Stimulated activated naive CD8-positive, alpha-beta T cell treated with anti-CD3 and anti-CD28 coated beads, Interleukin-15, Interleukin-2, amounts not matched to agents 100 U/mL and 50 U/mL, for 24 hours (primary cell): ENCODE results near the gene MPO.
A peak's percentile ranks its signal among the peaks of the same experiment; 100 is the strongest.

Experiments
- ATAC-seq: fragments of 150-1000 bp; cut with Tn5 transposase; one replicate; pipeline ENCODE4 v1.10.0; 2021
- DNase-seq: peaks from one replicate; pipeline ENCODE4 v3.0.0; 2021

The MPO gene

GRCh38 chr17:58265902-58266875, 14.5 kb downstream of the MPO start:
- ATAC-seq (no peak), DNase-seq (no peak)

- DNase-seq (no peak), ATAC-seq (no peak)
Observed at GRCh38 chr17:58265271-58265670, 15.5 kb downstream of the MPO start.

- no peak for DNase-seq
- no peak for ATAC-seq
Observed at GRCh38 chr17:58264407-58265103, 16.2 kb downstream of the MPO start.

- ATAC-seq (no peak), DNase-seq (no peak)
Observed at GRCh38 chr17:58263773-58264172, 17.0 kb downstream of the MPO start.

- ATAC-seq: no peak
- DNase-seq: no peak
Observed at GRCh38 chr17:58262149-58262548, 18.6 kb downstream of the MPO start.

- no peak for ATAC-seq
Observed at GRCh38 chr17:58254803-58255202, 25.9 kb downstream of the MPO start.

GRCh38 chr17:58253082-58253481, 27.7 kb downstream of the MPO start:
- DNase-seq (no peak), ATAC-seq (no peak)

More at GRCh38 chr17:58254803-58255202, 25.9 kb downstream of the MPO start:
- DNase-seq: no peak

- DNase-seq (no peak), ATAC-seq (no peak)
Observed at GRCh38 chr17:58252141-58252540, 28.6 kb downstream of the MPO start.

GRCh38 chr17:58250344-58251011, 30.3 kb downstream of the MPO start:
- DNase-seq (no peak), ATAC-seq (no peak)

GRCh38 chr17:58249270-58250133, 31.2 kb downstream of the MPO start:
- ATAC-seq (peak; percentile 84), DNase-seq (peak; percentile 85)

GRCh38 chr17:58248955-58249269, 31.8 kb downstream of the MPO start:
- DNase-seq (no peak), ATAC-seq (no peak)

- DNase-seq: no peak
Observed at GRCh38 chr17:58247511-58248363, 33.0 kb downstream of the MPO start.

GRCh38 chr17:58246781-58247180, 34.0 kb downstream of the MPO start:
- ATAC-seq (no peak), DNase-seq (no peak)

More at GRCh38 chr17:58247511-58248363, 33.0 kb downstream of the MPO start:
- ATAC-seq: no peak

- ATAC-seq (no peak), DNase-seq (no peak)
Observed at GRCh38 chr17:58246104-58246740, 34.5 kb downstream of the MPO start.

- DNase-seq: no peak
- ATAC-seq: no peak
Observed at GRCh38 chr17:58245428-58246103, 35.2 kb downstream of the MPO start.

GRCh38 chr17:58244963-58245362, 35.8 kb downstream of the MPO start:
- ATAC-seq: no peak
- no peak for DNase-seq

- ATAC-seq: peak; percentile 75
- peak; percentile 45 for DNase-seq
Observed at GRCh38 chr17:58242171-58242784, 38.5 kb downstream of the MPO start.

- no peak for ATAC-seq
Observed at GRCh38 chr17:58239987-58240386, 40.7 kb downstream of the MPO start.

GRCh38 chr17:58238147-58238634, 42.5 kb downstream of the MPO start, which contains the start of gene LPO:
Gene LPO (plus strand): TSS chr17:58238584. CDS start chr17:58242980, 4,396 bp downstream.
- ATAC-seq (no peak), DNase-seq (no peak)

More at GRCh38 chr17:58239987-58240386, 40.7 kb downstream of the MPO start:
- DNase-seq: no peak
